C4-2B (cell line): ENCODE measurements around the gene CLIC3.

Experiments
- H3K27ac ChIP-seq: fragments of 450-650 bp; 2 replicates; pipeline ENCODE4 v1.5.1; 2017
- ZFX ChIP-seq: fragments of 450-650 bp; IDR thresholded peaks from 2 replicates; pipeline ENCODE4 v1.6.1; 2017
- TF ChIP-seq, protein P1 (sequence below): fragments of 450-650 bp; conservative IDR thresholded peaks from 2 replicates; pipeline ENCODE4 v1.5.1; 2017; ENCODE audit warnings: mild to moderate bottlenecking

CLIC3 gene

DNA sequence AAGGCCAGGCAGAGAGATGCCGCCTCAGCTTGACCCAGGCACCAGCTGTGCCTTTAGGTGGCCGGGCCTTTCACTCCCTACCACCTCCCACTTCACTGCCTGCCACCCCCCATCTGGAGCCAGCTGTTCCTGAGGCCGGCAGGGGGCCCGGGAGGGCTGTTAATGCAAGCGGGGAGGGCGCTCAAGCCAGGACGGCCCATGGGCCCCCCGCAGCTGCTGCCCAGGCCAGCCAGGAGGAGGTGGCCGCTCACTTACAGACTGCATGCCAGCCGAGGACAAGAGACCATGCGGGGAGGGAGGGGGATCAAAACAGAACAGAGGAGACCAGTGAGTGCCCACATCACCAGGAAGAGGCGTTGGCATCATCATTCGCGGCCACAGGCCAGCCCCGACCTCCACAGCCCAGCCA is 27.2 kb upstream of the CLIC3 start:
- peak overlapping the region; percentile 91 for H3K27ac ChIP-seq

DNA sequence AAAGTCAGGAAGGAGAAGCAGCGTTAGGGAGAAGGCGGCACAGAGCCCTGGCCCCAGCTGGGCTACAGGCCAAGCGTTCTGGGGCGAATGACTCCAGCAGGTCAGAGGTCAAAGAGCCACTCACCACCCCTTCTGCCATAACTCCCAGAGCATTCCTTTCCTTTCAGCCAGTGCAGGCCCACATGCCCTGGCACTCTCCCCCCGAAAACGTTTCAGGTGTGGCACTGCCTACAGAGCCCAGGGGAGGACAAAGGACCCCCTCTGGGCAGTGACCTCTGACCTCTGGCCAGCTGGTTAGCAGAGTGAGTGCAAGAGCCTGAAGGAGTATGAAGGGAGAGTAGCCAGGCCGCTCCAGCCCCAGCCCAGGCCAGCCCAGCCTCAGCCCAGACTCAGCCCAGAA is 26.8 kb upstream of the CLIC3 start:
- H3K27ac ChIP-seq: peak overlapping the region; percentile 91
- no peak for TF ChIP-seq ZFX
- TF ChIP-seq, protein P1, sequence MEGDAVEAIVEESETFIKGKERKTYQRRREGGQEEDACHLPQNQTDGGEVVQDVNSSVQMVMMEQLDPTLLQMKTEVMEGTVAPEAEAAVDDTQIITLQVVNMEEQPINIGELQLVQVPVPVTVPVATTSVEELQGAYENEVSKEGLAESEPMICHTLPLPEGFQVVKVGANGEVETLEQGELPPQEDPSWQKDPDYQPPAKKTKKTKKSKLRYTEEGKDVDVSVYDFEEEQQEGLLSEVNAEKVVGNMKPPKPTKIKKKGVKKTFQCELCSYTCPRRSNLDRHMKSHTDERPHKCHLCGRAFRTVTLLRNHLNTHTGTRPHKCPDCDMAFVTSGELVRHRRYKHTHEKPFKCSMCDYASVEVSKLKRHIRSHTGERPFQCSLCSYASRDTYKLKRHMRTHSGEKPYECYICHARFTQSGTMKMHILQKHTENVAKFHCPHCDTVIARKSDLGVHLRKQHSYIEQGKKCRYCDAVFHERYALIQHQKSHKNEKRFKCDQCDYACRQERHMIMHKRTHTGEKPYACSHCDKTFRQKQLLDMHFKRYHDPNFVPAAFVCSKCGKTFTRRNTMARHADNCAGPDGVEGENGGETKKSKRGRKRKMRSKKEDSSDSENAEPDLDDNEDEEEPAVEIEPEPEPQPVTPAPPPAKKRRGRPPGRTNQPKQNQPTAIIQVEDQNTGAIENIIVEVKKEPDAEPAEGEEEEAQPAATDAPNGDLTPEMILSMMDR: no peak

More for the DNA sequence above, 27.2 kb upstream of the CLIC3 start:
- TF ChIP-seq, protein P1: no peak
- no peak for TF ChIP-seq ZFX

DNA sequence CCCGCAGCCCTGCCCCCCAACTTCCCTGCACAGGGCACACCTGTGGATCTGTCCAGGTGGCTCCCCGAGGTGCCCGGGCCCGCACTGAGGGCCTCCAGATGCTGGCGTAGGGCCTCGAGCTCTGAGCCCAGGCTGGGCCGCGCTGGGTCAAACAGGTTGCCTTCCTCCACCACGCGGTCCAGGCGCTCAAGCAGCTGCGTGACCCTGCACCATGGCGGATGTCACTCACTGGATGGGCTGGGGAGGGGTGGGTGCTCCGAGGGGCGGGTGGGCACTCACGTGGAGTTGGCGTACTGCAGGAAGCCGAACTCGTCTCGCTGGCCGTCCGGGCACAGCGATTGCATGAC is 26.3 kb upstream of the CLIC3 start:
- TF ChIP-seq ZFX: no peak
- TF ChIP-seq, protein P1: no peak
- H3K27ac ChIP-seq: peak overlapping the region; percentile 91

DNA sequence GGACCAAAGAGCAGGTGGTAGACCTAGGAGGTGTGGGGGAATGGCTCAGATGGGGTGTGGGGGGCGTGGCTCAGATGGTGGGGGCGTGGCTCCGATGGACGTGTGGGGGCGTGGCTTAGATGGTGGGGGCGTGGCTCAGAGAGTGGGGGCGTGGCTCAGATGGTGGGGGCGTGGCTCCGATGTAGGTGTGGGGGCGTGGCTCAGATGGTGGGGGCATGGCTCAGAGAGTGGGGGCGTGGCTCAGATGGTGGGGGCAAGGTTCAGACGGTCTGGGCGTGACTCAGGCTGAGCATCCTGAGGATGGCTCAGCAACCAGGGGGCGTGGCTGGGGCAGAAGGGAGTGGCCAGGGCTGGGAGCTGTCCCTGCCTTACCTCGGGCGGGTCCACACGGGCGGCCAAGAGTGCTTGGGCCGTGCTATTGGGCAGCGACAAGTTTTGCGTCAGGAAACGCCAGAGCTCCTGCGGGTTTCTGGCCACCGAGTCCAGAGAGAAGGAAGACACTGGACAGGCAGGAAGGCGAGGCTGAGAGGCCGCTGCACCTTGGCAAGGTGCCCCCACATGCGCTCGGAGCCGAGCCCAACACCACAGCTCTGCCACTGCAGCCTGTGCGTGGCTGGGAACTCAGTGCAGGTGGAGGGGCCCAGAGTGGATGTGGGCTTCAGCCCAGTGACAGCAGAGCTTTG is 25.8 kb upstream of the CLIC3 start:
- peak overlapping the region; percentile 91 for H3K27ac ChIP-seq
- TF ChIP-seq, protein P1: no peak
- TF ChIP-seq ZFX: no peak

DNA sequence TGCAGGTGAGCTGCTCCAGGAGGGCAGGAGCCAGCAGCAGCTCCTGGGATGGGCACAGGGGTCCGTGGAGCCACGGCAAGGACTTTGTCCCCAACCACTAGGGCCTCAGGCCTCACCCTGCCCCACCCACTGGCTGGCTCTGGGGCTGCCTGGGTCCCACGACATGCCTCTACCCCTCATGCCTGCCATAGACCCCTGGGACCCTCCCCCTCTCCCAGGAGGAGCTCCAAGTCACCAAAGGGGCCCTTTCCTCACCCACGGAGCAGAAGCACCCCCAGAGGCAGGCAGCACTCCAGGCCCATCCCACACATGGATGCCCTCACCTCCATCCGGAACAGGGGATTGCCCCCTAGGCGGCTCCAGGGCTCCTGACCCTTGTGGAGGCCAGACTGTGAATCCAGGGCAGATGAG is 25.2 kb upstream of the CLIC3 start:
- TF ChIP-seq, protein P1: no peak
- no peak for TF ChIP-seq ZFX
- H3K27ac ChIP-seq: no peak overlapping the region

DNA sequence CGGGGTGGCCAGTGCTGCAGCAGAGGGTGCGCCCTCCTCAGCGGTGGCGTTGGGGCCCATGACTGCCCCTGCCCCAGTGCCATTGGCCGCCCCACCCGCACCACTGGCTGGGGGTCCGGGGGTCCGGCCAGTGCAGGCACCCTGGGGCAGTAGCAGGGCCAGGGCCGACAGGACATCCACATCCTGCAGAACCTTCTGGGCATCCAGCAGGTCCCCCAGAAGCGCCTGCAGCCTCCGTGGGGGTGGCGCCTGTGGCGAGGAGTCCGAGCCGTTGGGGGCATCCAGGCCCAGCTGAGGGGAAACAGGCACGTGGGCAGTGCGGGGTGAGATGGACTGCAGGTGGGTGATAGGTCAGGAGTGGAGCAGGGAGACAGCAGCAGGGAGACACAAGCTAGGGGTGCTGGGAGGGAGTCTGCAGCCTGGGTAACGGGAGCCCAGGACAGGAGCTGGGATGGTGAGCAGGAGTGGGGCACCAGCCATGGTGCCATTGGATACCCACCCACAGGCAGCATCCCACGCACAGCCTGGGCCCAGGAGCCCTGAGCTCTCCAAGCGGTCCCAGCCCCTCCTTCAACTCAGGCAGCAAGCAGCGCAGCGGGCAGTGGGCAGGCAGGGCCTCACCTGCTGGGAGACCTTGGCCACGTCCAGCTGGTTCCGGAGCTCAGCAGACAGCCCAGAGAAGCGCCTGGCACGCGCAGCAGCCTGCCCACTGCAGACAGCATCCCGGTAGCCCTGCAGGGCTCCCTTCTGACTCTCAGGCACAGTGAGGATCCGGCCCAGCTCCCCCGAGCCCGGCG is 24.6 kb upstream of the CLIC3 start:
- no peak overlapping the region for H3K27ac ChIP-seq

More for the DNA sequence above, 24.6 kb upstream of the CLIC3 start:
- TF ChIP-seq ZFX: no peak
- TF ChIP-seq, protein P1: no peak
